K562 (cell line): ENCODE measurements around the gene AGPAT1. TPM values are rescaled to one million over a fixed set of nuclear protein-coding genes. Genes with fewer than 3 reads are reported as not detected.

ENCODE experiments used
- BDP1 ChIP-seq: IDR thresholded peaks from 3 replicates; pipeline ENCODE4 v1.6.1; 2011; ENCODE audit not compliant: insufficient read length, insufficient read depth
- CBX3 ChIP-seq, 2 experiments: IDR thresholded peaks; 1 replicate in 1 of 2; 2 replicates in 1 of 2; pipeline ENCODE4 v1.6.1; 2012; ENCODE audit warnings: inconsistent platforms in 2 of 2, low read length in 2 of 2, borderline replicate concordance in 1 of 2, control low read depth in 1 of 2
- CCNT2 ChIP-seq: IDR thresholded peaks from 2 replicates; pipeline ENCODE4 v1.6.1; 2011; ENCODE audit warnings: borderline replicate concordance, low read depth, mild to moderate bottlenecking, moderate library complexity, mixed read lengths, low read length; ENCODE audit not compliant: insufficient read length; ENCODE audit errors: extremely low read depth
- CXXC5 ChIP-seq: fragments of 250-450 bp; sonication (Bioruptor Pico); IDR thresholded peaks from 2 replicates; pipeline ENCODE4 v1.8.0; 2022; ENCODE audit warnings: inconsistent platforms, mild to moderate bottlenecking, moderate library complexity
- DPF2 ChIP-seq: fragments of 450-650 bp; IDR thresholded peaks from 2 replicates; pipeline ENCODE4 v1.6.1; 2016
- E2F3 ChIP-seq: fragments of 250-450 bp; sonication (Bioruptor Pico); IDR thresholded peaks from 2 replicates; pipeline ENCODE4 v1.4.0; 2020; ENCODE audit warnings: mild to moderate bottlenecking
- FOXP1 ChIP-seq: sonication (generic); formaldehyde crosslinking; IDR thresholded peaks from 2 replicates; pipeline ENCODE4 v1.8.0; 2022; ENCODE audit warnings: mild to moderate bottlenecking, missing genetic modification reagents
- JUND ChIP-seq, 2 experiments: IDR thresholded peaks; 2 replicates in 1 of 2; 3 replicates in 1 of 2; pipeline ENCODE4 v1.6.1; 2011; ENCODE audit warnings: borderline replicate concordance in 2 of 2, low read depth in 2 of 2, low read length in 2 of 2, improper control_type of control experiment in 1 of 2, missing biosample characterization in 1 of 2, missing genetic modification characterization in 1 of 2, missing genetic modification reagents in 1 of 2
- MEF2D ChIP-seq: conservative IDR thresholded peaks from 2 replicates; pipeline ENCODE4 v1.6.1; 2016; ENCODE audit warnings: low read depth, missing genetic modification characterization, missing compliant biosample characterization
- NR2F6 ChIP-seq: fragments of 450-650 bp; formaldehyde crosslinking; IDR thresholded peaks from 2 replicates; pipeline ENCODE4 v1.4.0; 2020; ENCODE audit warnings: mild to moderate bottlenecking
- RBFOX2 ChIP-seq: fragments of 200-400 bp; formaldehyde crosslinking; IDR thresholded peaks from 2 replicates; pipeline ENCODE4 v1.6.1; 2017; ENCODE audit warnings: low read depth, mild to moderate bottlenecking, low read length, moderate library complexity
- XRCC3 ChIP-seq: fragments of 450-650 bp; IDR thresholded peaks from 2 replicates; pipeline ENCODE4 v1.6.1; 2017; ENCODE audit warnings: mild to moderate bottlenecking, moderate library complexity
- ZBTB7A ChIP-seq: IDR thresholded peaks from 2 replicates; pipeline ENCODE4 v1.6.1; 2011; ENCODE audit warnings: low read depth, mild to moderate bottlenecking, low read length, moderate library complexity, borderline replicate concordance; ENCODE audit not compliant: control insufficient read depth
- ZKSCAN1 ChIP-seq: fragments of 150-350 bp; IDR thresholded peaks from 2 replicates; pipeline ENCODE4 v1.6.1; 2016; ENCODE audit warnings: low read depth, low read length
- ZNF124 ChIP-seq: sonication (generic); formaldehyde crosslinking; IDR thresholded peaks from 2 replicates; pipeline ENCODE4 v1.8.1; 2022; ENCODE audit warnings: missing genetic modification reagents
- ZNF175 ChIP-seq: fragments of 200-800 bp; sonication (Bioruptor generic); IDR thresholded peaks from 2 replicates; pipeline ENCODE4 v1.6.1; 2016; ENCODE audit warnings: low read depth, mild to moderate bottlenecking, missing genetic modification characterization, missing compliant biosample characterization
- polyA plus RNA-seq, 8 experiments: library from polyadenylated mRNA; depleted of rRNA in 4 of 8; stranded (reverse) in 5 of 8; unstranded in 3 of 8; fragments of >200 nt; fragmentation: Nextera tagmentation in 2 of 8; fragmentation: Illumina TruSeq in 1 of 8; extraction: Ambion mirVana in 2 of 8; extraction: Trizol in 1 of 8; gene quantifications; 2 replicates each; pipeline versions ENCODE4 v1.2.1 to v1.2.3, GENCODE V29; 2011 to 2014; ENCODE audit warnings: inconsistent platforms in 1 of 8, missing spikeins in 1 of 8
- total RNA-seq, 7 experiments: library from RNA; depleted of rRNA in 6 of 7; stranded (reverse); fragments of >200 nt in 6 of 7; fragmentation: Illumina TruSeq in 2 of 7; extraction: Trizol in 2 of 7; gene quantifications; 2 replicates each; pipeline versions ENCODE4 v1.2.1 to v1.2.3, GENCODE V29; 2011 to 2021; ENCODE audit warnings: low replicate concordance in 1 of 7
- TF ChIP-seq, protein P1 (sequence below): fragments of 450-650 bp; IDR thresholded peaks from 2 replicates; pipeline ENCODE4 v1.6.1; 2016; ENCODE audit warnings: antibody characterized with exemption
- TF ChIP-seq, protein P2 (sequence below), 2 experiments: fragments of 450-650 bp in 1 of 2; sonication (generic) in 1 of 2; formaldehyde crosslinking in 1 of 2; IDR thresholded peaks; 2 replicates each; pipeline versions ENCODE4 v1.7.1 to v1.9.0; 2016 to 2022; ENCODE audit warnings: inconsistent platforms in 1 of 2, mild to moderate bottlenecking in 1 of 2, missing genetic modification reagents in 1 of 2

AGPAT1 gene
- total and polyA plus RNA-seq, 9 of the 15 experiments (the other 6 are each of a cell fraction or from before 2014, with no cell fraction given), result 37.9 to 176 (median 69.4) TPM

DNA sequence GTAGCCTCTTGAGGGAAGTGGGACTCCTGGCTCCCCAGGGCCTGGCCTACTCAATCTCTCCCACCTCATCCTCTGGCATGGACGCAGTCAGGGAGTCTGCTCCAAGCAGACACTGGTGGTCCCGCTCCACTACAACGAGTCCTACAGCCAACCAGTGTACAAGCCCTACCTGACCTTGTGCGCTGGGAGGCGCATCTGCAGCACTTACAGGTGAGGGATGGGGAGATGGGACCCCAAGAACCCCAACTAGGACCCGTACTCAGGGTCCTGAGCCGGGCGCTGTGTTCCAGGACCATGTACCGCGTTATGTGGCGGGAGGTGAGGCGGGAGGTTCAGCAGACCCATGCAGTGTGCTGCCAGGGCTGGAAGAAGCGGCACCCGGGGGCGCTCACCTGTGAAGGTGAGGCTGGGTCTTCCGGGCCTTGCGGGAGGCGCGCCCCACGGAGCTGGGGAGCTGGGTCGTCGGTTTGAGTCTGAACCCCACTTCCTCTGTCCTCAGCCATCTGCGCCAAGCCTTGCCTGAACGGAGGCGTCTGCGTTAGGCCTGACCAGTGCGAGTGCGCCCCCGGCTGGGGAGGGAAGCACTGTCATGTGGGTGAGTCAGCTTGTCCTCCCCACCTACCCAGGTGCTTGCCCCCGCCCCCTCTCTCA lies 9.3 kb downstream of the AGPAT1 start (continued):
- TF ChIP-seq, protein P1, sequence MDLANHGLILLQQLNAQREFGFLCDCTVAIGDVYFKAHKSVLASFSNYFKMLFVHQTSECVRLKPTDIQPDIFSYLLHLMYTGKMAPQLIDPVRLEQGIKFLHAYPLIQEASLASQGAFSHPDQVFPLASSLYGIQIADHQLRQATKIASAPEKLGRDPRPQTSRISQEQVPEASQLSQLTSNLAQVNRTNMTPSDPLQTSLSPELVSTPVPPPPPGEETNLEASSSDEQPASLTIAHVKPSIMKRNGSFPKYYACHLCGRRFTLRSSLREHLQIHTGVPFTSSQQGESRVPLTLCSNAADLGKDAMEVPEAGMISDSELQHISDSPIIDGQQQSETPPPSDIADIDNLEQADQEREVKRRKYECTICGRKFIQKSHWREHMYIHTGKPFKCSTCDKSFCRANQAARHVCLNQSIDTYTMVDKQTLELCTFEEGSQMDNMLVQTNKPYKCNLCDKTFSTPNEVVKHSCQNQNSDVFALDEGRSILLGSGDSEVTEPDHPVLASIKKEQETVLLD, result no peak
- TF ChIP-seq ZNF175 (CRISPR knock-in tag), result no peak
- TF ChIP-seq CBX3 (IDR thresholded peaks at IDR 0.05; ENCODE audit: borderline replicate concordance in 1 of 2, low read length in 2 of 2), result no peak
- no peak for TF ChIP-seq BDP1
- peak; percentile 60; the same call in 1 of the 2 replicates for TF ChIP-seq JUND (IDR thresholded peaks at IDR 0.05; ENCODE audit: borderline replicate concordance, low read depth, low read length)
- TF ChIP-seq JUND (tag; IDR thresholded peaks at IDR 0.05; ENCODE audit: borderline replicate concordance, low read depth, low read length), result no peak; the same call in 2 of the 3 replicates
- no peak for TF ChIP-seq XRCC3
- TF ChIP-seq NR2F6 (CRISPR knock-in tag), result no peak
- TF ChIP-seq, protein P2, sequence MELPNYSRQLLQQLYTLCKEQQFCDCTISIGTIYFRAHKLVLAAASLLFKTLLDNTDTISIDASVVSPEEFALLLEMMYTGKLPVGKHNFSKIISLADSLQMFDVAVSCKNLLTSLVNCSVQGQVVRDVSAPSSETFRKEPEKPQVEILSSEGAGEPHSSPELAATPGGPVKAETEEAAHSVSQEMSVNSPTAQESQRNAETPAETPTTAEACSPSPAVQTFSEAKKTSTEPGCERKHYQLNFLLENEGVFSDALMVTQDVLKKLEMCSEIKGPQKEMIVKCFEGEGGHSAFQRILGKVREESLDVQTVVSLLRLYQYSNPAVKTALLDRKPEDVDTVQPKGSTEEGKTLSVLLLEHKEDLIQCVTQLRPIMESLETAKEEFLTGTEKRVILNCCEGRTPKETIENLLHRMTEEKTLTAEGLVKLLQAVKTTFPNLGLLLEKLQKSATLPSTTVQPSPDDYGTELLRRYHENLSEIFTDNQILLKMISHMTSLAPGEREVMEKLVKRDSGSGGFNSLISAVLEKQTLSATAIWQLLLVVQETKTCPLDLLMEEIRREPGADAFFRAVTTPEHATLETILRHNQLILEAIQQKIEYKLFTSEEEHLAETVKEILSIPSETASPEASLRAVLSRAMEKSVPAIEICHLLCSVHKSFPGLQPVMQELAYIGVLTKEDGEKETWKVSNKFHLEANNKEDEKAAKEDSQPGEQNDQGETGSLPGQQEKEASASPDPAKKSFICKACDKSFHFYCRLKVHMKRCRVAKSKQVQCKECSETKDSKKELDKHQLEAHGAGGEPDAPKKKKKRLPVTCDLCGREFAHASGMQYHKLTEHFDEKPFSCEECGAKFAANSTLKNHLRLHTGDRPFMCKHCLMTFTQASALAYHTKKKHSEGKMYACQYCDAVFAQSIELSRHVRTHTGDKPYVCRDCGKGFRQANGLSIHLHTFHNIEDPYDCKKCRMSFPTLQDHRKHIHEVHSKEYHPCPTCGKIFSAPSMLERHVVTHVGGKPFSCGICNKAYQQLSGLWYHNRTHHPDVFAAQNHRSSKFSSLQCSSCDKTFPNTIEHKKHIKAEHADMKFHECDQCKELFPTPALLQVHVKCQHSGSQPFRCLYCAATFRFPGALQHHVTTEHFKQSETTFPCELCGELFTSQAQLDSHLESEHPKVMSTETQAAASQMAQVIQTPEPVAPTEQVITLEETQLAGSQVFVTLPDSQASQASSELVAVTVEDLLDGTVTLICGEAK (IDR thresholded peaks at IDR 0.05), result no peak
- TF ChIP-seq, protein P2 (CRISPR knock-in tag; IDR thresholded peaks at IDR 0.05), result no peak
- TF ChIP-seq CXXC5, result no peak
- peak; percentile 27 for TF ChIP-seq CCNT2
- TF ChIP-seq DPF2, result no peak
- TF ChIP-seq RBFOX2, result peak; percentile 61; the same call in 1 of the 2 replicates
- no peak for TF ChIP-seq FOXP1 (CRISPR knock-in tag)
- no peak for TF ChIP-seq ZKSCAN1
- no peak; the same call in 1 of the 2 replicates for TF ChIP-seq ZBTB7A
- TF ChIP-seq E2F3 (CRISPR knock-in tag), result no peak
- TF ChIP-seq MEF2D (tag), result no peak
- no peak for TF ChIP-seq ZNF124 (CRISPR knock-in tag)
